ENCODE results near the gene HAUS7.

GRCh38 chrX:153440556-153441135 lies 29.7 kb downstream of the HAUS7 start:
- TF ChIP-seq CTCF (conservative IDR thresholded peaks at IDR 0.05) = no peak
- TF ChIP-seq ZFX (IDR thresholded peaks at IDR 0.05) = no peak

Data from C4-2B (cell line).